Midbrain (tissue), 1 donor: ENCODE measurements around the gene DISP1.
A peak's percentile ranks its signal among the peaks of the same experiment; 100 is the strongest.
"Not testable (repeated sequence)": the region's sequence is repeated elsewhere in the genome, so short reads cannot be mapped to it uniquely, and the experiment has no call there.

Experiments used
- DNase-seq: peaks from one replicate; lab custom pipeline; 2025; lab: John Stamatoyannopoulos, UW

Gene DISP1

GRCh38 chr1:222792744-222793143, 22.1 kb upstream of the DISP1 start:
- DNase-seq = peak; percentile 44

GRCh38 chr1:222794656-222795474, 20.0 kb upstream of the DISP1 start:
- no peak for DNase-seq

GRCh38 chr1:222798116-222798515, 16.7 kb upstream of the DISP1 start:
- DNase-seq = no peak

GRCh38 chr1:222798975-222799374, 15.9 kb upstream of the DISP1 start:
- DNase-seq = no peak

GRCh38 chr1:222801067-222801466, 13.8 kb upstream of the DISP1 start:
- no peak for DNase-seq

GRCh38 chr1:222811671-222812070, 3.2 kb upstream of the DISP1 start:
- no peak for DNase-seq

GRCh38 chr1:222813866-222814535, 838 bp upstream of the DISP1 start:
- DNase-seq = no peak

- no peak for DNase-seq
Measured at GRCh38 chr1:222815440-222815765, 564 bp downstream of the DISP1 start.

- no peak for DNase-seq
Measured at GRCh38 chr1:222817529-222817928, 2.7 kb downstream of the DISP1 start.

- no peak for DNase-seq
Measured at GRCh38 chr1:222818171-222818570, 3.3 kb downstream of the DISP1 start.

GRCh38 chr1:222820171-222820712, 5.4 kb downstream of the DISP1 start:
- no peak for DNase-seq

- no peak for DNase-seq
Measured at GRCh38 chr1:222821239-222821638, 6.4 kb downstream of the DISP1 start.

GRCh38 chr1:222823695-222824094, 8.9 kb downstream of the DISP1 start:
- no peak for DNase-seq

GRCh38 chr1:222824641-222825040, 9.8 kb downstream of the DISP1 start:
- no peak for DNase-seq

GRCh38 chr1:222828939-222829338, 14.1 kb downstream of the DISP1 start:
- DNase-seq = peak; percentile 5

- DNase-seq = peak; percentile 9
Measured at GRCh38 chr1:222829868-222830267, 15.0 kb downstream of the DISP1 start.

GRCh38 chr1:222833356-222833876, 18.6 kb downstream of the DISP1 start:
- no peak for DNase-seq

GRCh38 chr1:222843469-222844410, 28.9 kb downstream of the DISP1 start:
- DNase-seq = no peak

- no peak for DNase-seq
Measured at GRCh38 chr1:222844411-222844779, 29.6 kb downstream of the DISP1 start.

GRCh38 chr1:222845763-222846162, 30.9 kb downstream of the DISP1 start:
- DNase-seq = no peak

GRCh38 chr1:222850550-222850949, 35.7 kb downstream of the DISP1 start:
- not testable (repeated sequence) for DNase-seq

GRCh38 chr1:222852326-222852725, 37.5 kb downstream of the DISP1 start:
- no peak for DNase-seq
